ENCODE results near the gene CAPZA1.

DNA sequence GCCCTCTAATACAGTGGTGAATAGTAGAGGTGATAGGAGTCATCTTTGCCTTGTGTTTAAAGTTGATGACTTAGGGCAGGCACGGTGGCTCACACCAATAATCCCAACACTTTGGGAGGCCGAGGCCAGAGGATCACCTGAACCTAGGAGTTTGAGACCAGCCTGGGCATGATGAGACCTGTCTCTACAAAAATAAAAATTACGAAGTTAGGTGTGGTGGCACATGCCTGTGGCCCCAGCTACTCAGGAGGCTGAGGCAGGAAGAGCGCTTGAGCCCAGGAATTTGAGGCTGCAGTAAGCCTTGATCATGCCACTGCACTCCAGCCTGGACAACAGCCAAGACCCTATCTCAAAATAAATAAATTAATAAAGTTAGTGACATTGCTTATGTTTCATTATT lies 26.6 kb downstream of the CAPZA1 start:
- TF ChIP-seq, protein P1, sequence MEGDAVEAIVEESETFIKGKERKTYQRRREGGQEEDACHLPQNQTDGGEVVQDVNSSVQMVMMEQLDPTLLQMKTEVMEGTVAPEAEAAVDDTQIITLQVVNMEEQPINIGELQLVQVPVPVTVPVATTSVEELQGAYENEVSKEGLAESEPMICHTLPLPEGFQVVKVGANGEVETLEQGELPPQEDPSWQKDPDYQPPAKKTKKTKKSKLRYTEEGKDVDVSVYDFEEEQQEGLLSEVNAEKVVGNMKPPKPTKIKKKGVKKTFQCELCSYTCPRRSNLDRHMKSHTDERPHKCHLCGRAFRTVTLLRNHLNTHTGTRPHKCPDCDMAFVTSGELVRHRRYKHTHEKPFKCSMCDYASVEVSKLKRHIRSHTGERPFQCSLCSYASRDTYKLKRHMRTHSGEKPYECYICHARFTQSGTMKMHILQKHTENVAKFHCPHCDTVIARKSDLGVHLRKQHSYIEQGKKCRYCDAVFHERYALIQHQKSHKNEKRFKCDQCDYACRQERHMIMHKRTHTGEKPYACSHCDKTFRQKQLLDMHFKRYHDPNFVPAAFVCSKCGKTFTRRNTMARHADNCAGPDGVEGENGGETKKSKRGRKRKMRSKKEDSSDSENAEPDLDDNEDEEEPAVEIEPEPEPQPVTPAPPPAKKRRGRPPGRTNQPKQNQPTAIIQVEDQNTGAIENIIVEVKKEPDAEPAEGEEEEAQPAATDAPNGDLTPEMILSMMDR (conservative IDR thresholded peaks at IDR 0.05), result no peak
- TF ChIP-seq ZFX (IDR thresholded peaks at IDR 0.05), result no peak
